Smooth muscle cell (in vitro differentiated cells): ENCODE data around the gene IRF2BPL. TPM values are rescaled to one million over a fixed set of nuclear protein-coding genes. Genes with fewer than 3 reads are reported as not detected.

ENCODE experiments used
- DNase-seq: peaks from one replicate; lab custom pipeline; 2025; ENCODE audit not compliant: unreplicated experiment; lab: John Stamatoyannopoulos, UW
- H2AFZ ChIP-seq: fragments of 200-600 bp; sonication (generic); 2 replicates; pipeline ENCODE4 v1.6.0; 2016; ENCODE audit warnings: antibody characterized with exemption, low read depth, mild to moderate bottlenecking
- H3F3A ChIP-seq: fragments of 200-600 bp; sonication (generic); 2 replicates; pipeline ENCODE4 v1.6.0; 2017; ENCODE audit warnings: antibody characterized with exemption, low read depth
- H3K27ac ChIP-seq: fragments of 200-600 bp; sonication (generic); 2 replicates; pipeline ENCODE4 v1.5.1; 2016; ENCODE audit warnings: low read depth, mild to moderate bottlenecking
- H3K27me3 ChIP-seq: fragments of 200-600 bp; sonication (generic); 2 replicates; pipeline ENCODE4 v1.6.1; 2016; ENCODE audit warnings: low read depth, mild to moderate bottlenecking
- H3K36me3 ChIP-seq: fragments of 200-600 bp; sonication (generic); 2 replicates; pipeline ENCODE4 v1.5.1; 2016; ENCODE audit warnings: low read depth
- H3K4me1 ChIP-seq: fragments of 200-600 bp; sonication (generic); 2 replicates; pipeline ENCODE4 v1.5.1; 2016; ENCODE audit warnings: low read depth
- H3K4me2 ChIP-seq: fragments of 200-600 bp; sonication (generic); 2 replicates; pipeline ENCODE4 v1.6.0; 2016; ENCODE audit warnings: mild to moderate bottlenecking
- H3K4me3 ChIP-seq: fragments of 200-600 bp; sonication (generic); 2 replicates; pipeline ENCODE4 v1.5.1; 2016; ENCODE audit warnings: mild to moderate bottlenecking
- H3K79me2 ChIP-seq: fragments of 200-600 bp; sonication (generic); 2 replicates; pipeline ENCODE4 v1.6.0; 2016; ENCODE audit warnings: low read depth, mild to moderate bottlenecking
- H3K9ac ChIP-seq: fragments of 200-600 bp; sonication (generic); 2 replicates; pipeline ENCODE4 v1.6.0; 2016; ENCODE audit warnings: low read depth
- H3K9me3 ChIP-seq: fragments of 200-600 bp; sonication (generic); replicated peaks from 2 replicates; pipeline ENCODE4 v1.5.1; 2016; ENCODE audit warnings: low read depth
- H4K20me1 ChIP-seq: fragments of 200-600 bp; sonication (generic); 2 replicates; pipeline ENCODE4 v1.6.0; 2016; ENCODE audit warnings: low read depth
- CTCF ChIP-seq: fragments of 200-600 bp; sonication (generic); IDR thresholded peaks from 2 replicates; pipeline ENCODE4 v1.5.1; 2017; ENCODE audit warnings: borderline replicate concordance, mild to moderate bottlenecking, antibody characterized with exemption; ENCODE audit not compliant: insufficient read depth, poor library complexity, severe bottlenecking
- WGBS: methylation state at CpG from one replicate; pipeline ENCODE4 v1.1.7; 2016; ENCODE audit warnings: low lambda C conversion rate; 5-methylcytosine and 5-hydroxymethylcytosine counted together
- polyA plus RNA-seq: library from polyadenylated mRNA; unstranded; fragments of >200 nt; fragmentation: Nextera tagmentation; extraction: Ambion mirVana; gene quantifications from 2 replicates; pipeline ENCODE4 v1.2.1, GENCODE V29; 2016
- total RNA-seq: library from RNA; depleted of rRNA; stranded (reverse); fragments of >200 nt; gene quantifications from 2 replicates; pipeline ENCODE4 v1.2.3, GENCODE V29; 2014

Gene IRF2BPL
- total and polyA plus RNA-seq, 2 experiments from 2014 or later, result 33.9 to 66.3 TPM

GRCh38 chr14:77002335-77002734 is 26.2 kb downstream of the IRF2BPL start:
- Histone ChIP-seq H3K9ac (no peak overlapping the region), H3K36me3 (no peaks in the 10 kb centered on the region), H3K4me3 (no peak overlapping the region), H3K9me3 (no peaks in the 10 kb centered on the region), H3F3A (no peaks in the 10 kb centered on the region), H3K4me1 (peaks cover 3% of the 10 kb centered on the region), H3K4me2 (no peak overlapping the region), H4K20me1 (no peaks in the 10 kb centered on the region), H3K27me3 (no peaks in the 10 kb centered on the region), H3K79me2 (no peaks in the 10 kb centered on the region), H2AFZ (no peak overlapping the region), H3K27ac (no peak overlapping the region)
- TF ChIP-seq CTCF, result no peak
- no peak for DNase-seq
- 97% methylated on average over 4 of the region's 4 CpGs for WGBS

- H3K27ac ChIP-seq, result peak overlapping the region; percentile 62
- no peak overlapping the region for H3K4me3 ChIP-seq
- H3K4me2 ChIP-seq, result peak overlapping the region; percentile 66
Measured at GRCh38 chr14:77000340-77001270, 27.9 kb downstream of the IRF2BPL start.

GRCh38 chr14:76998910-76999309 is 29.6 kb downstream of the IRF2BPL start:
- no peaks in the 10 kb centered on the region for H3K79me2 ChIP-seq
- no peaks in the 10 kb centered on the region for H3K27me3 ChIP-seq
- peaks cover 9% of the 10 kb centered on the region for H3K4me1 ChIP-seq
- no peak overlapping the region for H3K4me3 ChIP-seq
- 94% methylated on average over 3 of the region's 3 CpGs for WGBS
- no peak overlapping the region for H2AFZ ChIP-seq
- H3K9me3 ChIP-seq, result no peaks in the 10 kb centered on the region
- no peak overlapping the region for H3K27ac ChIP-seq
- TF ChIP-seq CTCF, result no peak
- no peak overlapping the region for H3K9ac ChIP-seq
- DNase-seq, result no peak
- no peaks in the 10 kb centered on the region for H3F3A ChIP-seq
- H4K20me1 ChIP-seq, result no peaks in the 10 kb centered on the region
- H3K36me3 ChIP-seq, result no peaks in the 10 kb centered on the region
- no peak overlapping the region for H3K4me2 ChIP-seq

More at GRCh38 chr14:77000340-77001270, 27.9 kb downstream of the IRF2BPL start:
- Histone ChIP-seq H3K9ac (no peak overlapping the region), H3K27me3 (no peaks in the 10 kb centered on the region), H3F3A (no peaks in the 10 kb centered on the region), H4K20me1 (no peaks in the 10 kb centered on the region), H3K36me3 (no peaks in the 10 kb centered on the region), H3K9me3 (no peaks in the 10 kb centered on the region), H3K4me1 (peaks cover 9% of the 10 kb centered on the region), H3K79me2 (no peaks in the 10 kb centered on the region), H2AFZ (peak overlapping the region; percentile 83)
- DNase-seq, result peak; percentile 25
- WGBS, result 51% methylated on average over 33 of the region's 33 CpGs
- TF ChIP-seq CTCF, result no peak
